ENCODE data around the gene SLC9B2. TPM values are rescaled to one million over a fixed set of nuclear protein-coding genes. Genes with fewer than 3 reads are reported as not detected.

The SLC9B2 gene
- total and polyA plus RNA-seq, 5 donors from 2014 or later: 9.7 to 24.1 (median 14.2) TPM

GRCh38 chr4:103104886-103105285 is 28.3 kb upstream of the SLC9B2 start:
- DNase-seq (no peak), ATAC-seq (ENCODE audit: low read depth in 2 of 2) (no peak)
- Mint-ChIP-seq H3K4me1 (peaks cover 4 to 11% (median 4%) of the 10 kb centered on the region in 4 donors), H3K27me3 (no peaks in the 10 kb centered on the region), H3K9me3 (no peaks in the 10 kb centered on the region), H3K27ac (peak overlapping the region in 1 of 3 donors; percentile 27), H3K36me3 (no peaks in the 10 kb centered on the region), H3K4me3 (no peak overlapping the region)
- Histone ChIP-seq H3K4me1 (ENCODE audit: control insufficient read depth, insufficient read depth, low read length, poor library complexity, severe bottlenecking) (no peaks in the 10 kb centered on the region), H3K4me3 (ENCODE audit: low read depth, low read length) (no peak overlapping the region), H3K27me3 (ENCODE audit: control insufficient read depth, insufficient read depth, low read length) (no peaks in the 10 kb centered on the region), H3K9me3 (ENCODE audit: control insufficient read depth in 2 of 2, low read length in 2 of 2) (no peaks in the 10 kb centered on the region), H3K36me3 (ENCODE audit: control insufficient read depth, insufficient read depth, low read length) (no peaks in the 10 kb centered on the region), H3K27ac (ENCODE audit: insufficient read depth, low read length, poor library complexity, severe bottlenecking) (no peak overlapping the region)

GRCh38 chr4:103100691-103101090 is 24.1 kb upstream of the SLC9B2 start:
- H3K27me3 Mint-ChIP-seq: no peaks in the 10 kb centered on the region
- no peaks in the 10 kb centered on the region for H3K36me3 Mint-ChIP-seq
- no peak overlapping the region for H3K27ac ChIP-seq (ENCODE audit: insufficient read depth, low read length, poor library complexity, severe bottlenecking)
- no peaks in the 10 kb centered on the region for H3K9me3 Mint-ChIP-seq
- H3K4me3 ChIP-seq (ENCODE audit: low read depth, low read length): no peak overlapping the region
- H3K4me3 Mint-ChIP-seq: peak overlapping the region in 1 of 4 donors; percentile 34
- peaks cover 15% of the 10 kb centered on the region for H3K4me1 ChIP-seq (ENCODE audit: control insufficient read depth, insufficient read depth, low read length, poor library complexity, severe bottlenecking)
- DNase-seq: no peak
- H3K36me3 ChIP-seq (ENCODE audit: control insufficient read depth, insufficient read depth, low read length): no peaks in the 10 kb centered on the region
- H3K27ac Mint-ChIP-seq: no peak overlapping the region
- no peaks in the 10 kb centered on the region for H3K27me3 ChIP-seq (ENCODE audit: control insufficient read depth, insufficient read depth, low read length)
- no peaks in the 10 kb centered on the region for H3K9me3 ChIP-seq (ENCODE audit: control insufficient read depth in 2 of 2, low read length in 2 of 2)
- no peak for ATAC-seq (ENCODE audit: low read depth in 2 of 2)
- peaks cover 5 to 35% (median 27%) of the 10 kb centered on the region in 4 donors for H3K4me1 Mint-ChIP-seq

- Histone ChIP-seq H3K4me3 (ENCODE audit: low read depth, low read length) (peak within 1 kb of the TSS; percentile 96), H3K27me3 (ENCODE audit: control insufficient read depth, insufficient read depth, low read length) (no peaks in the 10 kb centered on the region), H3K4me1 (ENCODE audit: control insufficient read depth, insufficient read depth, low read length, poor library complexity, severe bottlenecking) (peaks cover 15% of the 10 kb centered on the region), H3K36me3 (ENCODE audit: control insufficient read depth, insufficient read depth, low read length) (no peaks in the 10 kb centered on the region), H3K27ac (ENCODE audit: insufficient read depth, low read length, poor library complexity, severe bottlenecking) (peak within 1 kb of the TSS; percentile 35), H3K9me3 (ENCODE audit: control insufficient read depth in 2 of 2, low read length in 2 of 2) (no peaks in the 10 kb centered on the region)
- DNase-seq: peak; percentile 51 to 90 (median 85)
- peak; percentile 98 to 99 for ATAC-seq (ENCODE audit: low read depth in 2 of 2)
- H3K27ac Mint-ChIP-seq: peak within 1 kb of the TSS; percentile 79 to 93 (median 80)
- no peaks in the 10 kb centered on the region for H3K9me3 Mint-ChIP-seq
- no peaks in the 10 kb centered on the region for H3K27me3 Mint-ChIP-seq
- H3K4me3 Mint-ChIP-seq: peak within 1 kb of the TSS; percentile 79 to 99 (median 92)
- no peaks in the 10 kb centered on the region for H3K36me3 Mint-ChIP-seq
- peaks cover 5 to 33% (median 26%) of the 10 kb centered on the region in 4 donors for H3K4me1 Mint-ChIP-seq
Measured at GRCh38 chr4:103099691-103100392, 23.3 kb upstream of the SLC9B2 start, which contains the start of gene BDH2. TSS of gene BDH2 (minus strand) at chr4:103099834. CDS start at chr4:103096254, 3,580 bp downstream.

GRCh38 chr4:103098756-103099440 is 22.3 kb upstream of the SLC9B2 start:
- Mint-ChIP-seq H3K9me3 (no peaks in the 10 kb centered on the region), H3K27me3 (no peaks in the 10 kb centered on the region), H3K4me3 (peak overlapping the region; percentile 79 to 99 (median 92)), H3K27ac (peak overlapping the region; percentile 79 to 93 (median 80)), H3K36me3 (no peaks in the 10 kb centered on the region), H3K4me1 (peaks cover 5 to 35% (median 27%) of the 10 kb centered on the region in 4 donors)
- Histone ChIP-seq H3K27me3 (ENCODE audit: control insufficient read depth, insufficient read depth, low read length) (no peaks in the 10 kb centered on the region), H3K36me3 (ENCODE audit: control insufficient read depth, insufficient read depth, low read length) (no peaks in the 10 kb centered on the region), H3K9me3 (ENCODE audit: control insufficient read depth in 2 of 2, low read length in 2 of 2) (no peaks in the 10 kb centered on the region), H3K27ac (ENCODE audit: insufficient read depth, low read length, poor library complexity, severe bottlenecking) (peak overlapping the region; percentile 35), H3K4me3 (ENCODE audit: low read depth, low read length) (peak overlapping the region; percentile 96), H3K4me1 (ENCODE audit: control insufficient read depth, insufficient read depth, low read length, poor library complexity, severe bottlenecking) (peaks cover 15% of the 10 kb centered on the region)
- ATAC-seq (ENCODE audit: low read depth in 2 of 2) (no peak), DNase-seq (no peak)

- Histone ChIP-seq H3K9me3 (ENCODE audit: control insufficient read depth in 2 of 2, low read length in 2 of 2) (no peaks in the 10 kb centered on the region), H3K36me3 (ENCODE audit: control insufficient read depth, insufficient read depth, low read length) (no peaks in the 10 kb centered on the region), H3K4me1 (ENCODE audit: control insufficient read depth, insufficient read depth, low read length, poor library complexity, severe bottlenecking) (peaks cover 15% of the 10 kb centered on the region), H3K27me3 (ENCODE audit: control insufficient read depth, insufficient read depth, low read length) (no peaks in the 10 kb centered on the region), H3K4me3 (ENCODE audit: low read depth, low read length) (peak overlapping the region; percentile 96), H3K27ac (ENCODE audit: insufficient read depth, low read length, poor library complexity, severe bottlenecking) (no peak overlapping the region)
- ATAC-seq (ENCODE audit: low read depth in 2 of 2) (no peak), DNase-seq (no peak)
- Mint-ChIP-seq H3K9me3 (no peaks in the 10 kb centered on the region), H3K27me3 (no peaks in the 10 kb centered on the region), H3K36me3 (no peaks in the 10 kb centered on the region), H3K4me1 (peaks cover 5 to 35% (median 27%) of the 10 kb centered on the region in 4 donors), H3K27ac (no peak overlapping the region), H3K4me3 (peak overlapping the region; percentile 79 to 99 (median 92))
Measured at GRCh38 chr4:103098341-103098740, 21.8 kb upstream of the SLC9B2 start.

DNA sequence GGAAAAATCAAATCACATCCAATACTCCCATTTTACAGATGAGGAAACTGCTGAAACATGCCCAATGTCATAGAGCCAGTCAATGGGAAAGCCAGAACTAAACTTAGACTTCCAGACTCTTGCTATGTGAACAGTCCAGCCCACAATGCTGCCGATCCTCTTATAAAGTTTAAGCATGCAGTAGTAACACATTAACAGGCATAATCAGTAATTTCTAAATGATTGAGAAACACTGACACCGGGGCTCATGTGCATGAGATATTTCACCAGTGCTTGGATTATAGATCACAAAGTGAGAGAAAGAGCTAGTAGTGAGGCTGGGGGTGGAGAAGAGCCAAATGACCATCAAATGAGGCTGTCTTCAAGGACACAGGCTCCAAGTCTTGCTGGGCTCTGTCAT is 20.6 kb upstream of the SLC9B2 start:
- H3K9me3 ChIP-seq (ENCODE audit: control insufficient read depth in 2 of 2, low read length in 2 of 2): no peaks in the 10 kb centered on the region
- H3K4me1 ChIP-seq (ENCODE audit: control insufficient read depth, insufficient read depth, low read length, poor library complexity, severe bottlenecking): peaks cover 15% of the 10 kb centered on the region
- ATAC-seq (ENCODE audit: low read depth in 2 of 2) (no peak), DNase-seq (no peak)
- Mint-ChIP-seq H3K27ac (no peak overlapping the region), H3K4me1 (peaks cover 9 to 45% (median 33%) of the 10 kb centered on the region in 4 donors), H3K4me3 (no peak overlapping the region), H3K9me3 (no peaks in the 10 kb centered on the region), H3K36me3 (peaks cover 5% of the 10 kb centered on the region), H3K27me3 (no peaks in the 10 kb centered on the region)
- no peak overlapping the region for H3K4me3 ChIP-seq (ENCODE audit: low read depth, low read length)
- no peaks in the 10 kb centered on the region for H3K27me3 ChIP-seq (ENCODE audit: control insufficient read depth, insufficient read depth, low read length)
- H3K36me3 ChIP-seq (ENCODE audit: control insufficient read depth, insufficient read depth, low read length): no peaks in the 10 kb centered on the region
- H3K27ac ChIP-seq (ENCODE audit: insufficient read depth, low read length, poor library complexity, severe bottlenecking): no peak overlapping the region

DNA sequence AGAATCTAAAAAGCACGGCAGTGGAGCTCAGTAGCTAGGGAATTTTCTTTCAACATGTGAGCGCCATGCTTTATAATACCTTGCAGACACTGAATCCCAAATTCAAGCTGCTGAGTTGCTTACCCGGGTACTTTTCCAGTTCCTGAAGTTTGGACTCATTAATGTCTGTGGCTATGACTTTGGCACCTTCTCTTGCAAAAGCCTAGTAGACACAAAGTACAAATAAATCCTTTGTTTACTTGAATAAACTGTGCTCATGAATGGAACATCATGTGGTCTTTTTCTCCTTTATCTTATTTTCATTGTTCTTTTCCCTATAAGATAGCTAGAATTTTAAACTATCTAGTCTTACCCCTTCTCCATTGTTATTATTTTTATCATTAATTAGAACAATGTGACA is 18.5 kb upstream of the SLC9B2 start:
- H3K9me3 Mint-ChIP-seq: no peaks in the 10 kb centered on the region
- peaks cover 5% of the 10 kb centered on the region for H3K36me3 Mint-ChIP-seq
- H3K4me3 ChIP-seq (ENCODE audit: low read depth, low read length): no peak overlapping the region
- no peaks in the 10 kb centered on the region for H3K27me3 ChIP-seq (ENCODE audit: control insufficient read depth, insufficient read depth, low read length)
- peaks cover 10% of the 10 kb centered on the region for H3K36me3 ChIP-seq (ENCODE audit: control insufficient read depth, insufficient read depth, low read length)
- no peak overlapping the region for H3K4me3 Mint-ChIP-seq
- ATAC-seq (ENCODE audit: low read depth in 2 of 2): no peak
- no peaks in the 10 kb centered on the region for H3K9me3 ChIP-seq (ENCODE audit: control insufficient read depth in 2 of 2, low read length in 2 of 2)
- DNase-seq: no peak
- H3K27me3 Mint-ChIP-seq: no peaks in the 10 kb centered on the region
- H3K4me1 Mint-ChIP-seq: peaks cover 15 to 52% (median 38%) of the 10 kb centered on the region in 4 donors
- H3K27ac ChIP-seq (ENCODE audit: insufficient read depth, low read length, poor library complexity, severe bottlenecking): no peak overlapping the region
- no peak overlapping the region for H3K27ac Mint-ChIP-seq
- H3K4me1 ChIP-seq (ENCODE audit: control insufficient read depth, insufficient read depth, low read length, poor library complexity, severe bottlenecking): peaks cover 15% of the 10 kb centered on the region
